DMS53 treated with DMSO at 0.1 percent for 48 hours (cell line): ENCODE data around the gene DCPS.

Experiments
- DNase-seq: peaks from one replicate; lab custom pipeline; 2025; ENCODE audit not compliant: unreplicated experiment; lab: John Stamatoyannopoulos, UW

The DCPS gene

DNA sequence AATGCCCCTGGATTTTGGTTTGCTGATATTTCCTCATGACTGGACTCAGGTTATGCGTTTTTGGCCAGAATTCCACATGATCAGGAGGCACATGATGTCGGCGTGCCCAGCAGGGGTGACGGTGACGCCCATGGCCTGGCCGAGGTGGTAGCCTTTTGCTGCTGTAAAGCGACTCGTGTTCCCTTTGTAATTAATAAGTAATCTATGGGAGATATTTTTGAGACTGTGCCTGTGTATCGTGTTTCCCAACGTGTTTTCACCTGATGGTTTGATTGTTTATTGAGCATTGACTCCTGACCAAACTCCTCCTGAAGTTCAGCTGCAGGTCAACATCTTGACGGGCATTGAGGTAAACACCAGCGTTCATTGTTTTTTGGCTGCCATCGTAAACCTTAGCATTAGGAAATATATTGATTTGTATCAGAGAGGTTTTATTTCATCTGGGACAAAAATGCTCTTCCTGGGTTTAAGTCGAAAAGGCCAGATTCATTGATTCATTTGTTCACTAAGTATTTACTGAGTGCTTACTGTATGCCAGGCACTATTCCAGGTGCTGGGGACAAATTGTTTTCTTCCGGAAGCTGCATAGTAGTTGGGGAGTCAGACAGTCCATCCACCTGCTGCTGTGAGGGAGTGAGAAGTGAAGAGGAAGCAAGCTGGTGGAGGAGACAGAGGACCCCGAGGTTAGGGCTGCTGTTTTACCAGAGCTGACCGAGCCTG is 23.6 kb downstream of the DCPS start:
- DNase-seq: no peak

GRCh38 chr11:126328001-126328390 is 24.1 kb downstream of the DCPS start:
- no peak for DNase-seq

- no peak for DNase-seq
Measured at GRCh38 chr11:126328444-126328843, 24.6 kb downstream of the DCPS start.

DNA sequence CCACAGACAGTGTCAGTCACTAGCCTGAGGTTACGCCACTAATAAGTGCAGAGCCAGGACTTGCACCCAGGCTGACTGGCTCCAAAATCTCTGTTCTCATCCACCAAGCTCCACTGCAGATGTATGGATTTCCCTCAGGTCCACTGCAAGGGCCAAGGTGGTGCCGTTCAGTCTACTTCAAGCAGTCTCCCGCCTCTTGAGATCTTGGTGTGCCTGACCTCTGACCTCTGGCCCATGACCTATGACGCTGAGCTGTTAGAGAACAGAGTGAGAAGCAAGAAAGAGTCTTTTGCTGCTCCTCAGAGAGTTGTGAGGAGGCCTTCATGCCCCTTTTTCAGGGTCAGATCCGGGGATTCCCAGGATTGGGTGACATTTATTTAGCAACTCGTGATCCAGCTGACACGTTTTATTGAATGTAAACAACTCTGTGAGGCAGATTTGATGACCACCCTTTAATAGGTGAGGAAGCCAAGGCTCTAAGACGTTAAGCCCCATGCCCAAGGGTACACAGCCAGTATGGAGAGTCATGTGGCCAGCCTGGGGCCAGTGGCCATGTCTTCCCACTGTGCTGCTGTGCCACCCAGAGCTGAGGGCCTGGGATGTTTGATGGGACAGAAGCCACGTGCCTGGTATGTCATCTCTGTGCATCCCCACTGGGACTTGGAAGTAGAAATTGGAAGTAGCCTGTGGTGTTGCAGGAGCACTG is 25.2 kb downstream of the DCPS start:
- DNase-seq: no peak

DNA sequence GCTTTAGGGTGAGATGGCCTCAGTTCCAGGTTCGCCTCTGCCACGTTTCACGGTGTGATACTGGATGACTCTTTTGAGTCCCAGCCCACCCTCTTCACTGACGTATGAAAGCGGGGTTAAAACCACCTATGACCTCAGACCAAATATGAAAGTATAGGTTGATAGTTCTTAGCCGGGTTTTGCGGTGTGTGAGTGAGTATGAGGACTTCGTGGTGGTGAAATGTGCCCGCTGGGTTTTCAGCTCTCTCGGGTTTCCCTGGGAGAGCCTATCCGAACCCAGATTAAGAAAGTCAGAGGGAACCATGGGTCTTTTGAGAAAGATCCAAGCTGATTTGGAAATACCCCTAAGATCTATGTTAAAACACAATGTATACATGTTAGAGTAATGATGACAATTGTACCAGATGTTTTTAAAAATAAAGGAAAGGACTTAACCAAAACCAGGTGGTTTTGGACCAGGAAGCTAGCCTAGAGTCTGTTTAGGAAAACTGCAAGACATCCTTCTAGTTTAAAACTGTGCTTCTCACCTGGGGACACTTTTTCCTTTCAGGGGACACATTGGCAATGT is 25.9 kb downstream of the DCPS start:
- no peak for DNase-seq

DNA sequence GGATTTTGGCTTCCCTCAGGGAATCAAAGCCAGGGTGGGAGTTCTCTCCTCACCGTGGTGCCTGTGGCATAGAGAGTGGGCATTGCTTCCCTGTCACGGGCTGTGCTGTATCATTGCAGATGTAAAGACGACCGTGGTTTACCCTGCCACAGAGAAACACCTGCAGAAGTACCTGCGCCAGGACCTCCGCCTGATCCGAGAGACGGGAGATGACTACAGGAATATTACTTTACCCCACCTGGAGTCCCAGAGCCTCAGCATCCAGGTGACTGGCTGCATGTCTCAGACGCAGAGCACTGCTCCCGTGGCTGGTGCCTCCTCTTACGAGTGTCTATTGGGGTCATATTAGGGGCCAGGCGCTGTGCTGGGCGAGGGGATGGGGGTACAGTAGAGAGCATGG is 27.4 kb downstream of the DCPS start:
- no peak for DNase-seq

DNA sequence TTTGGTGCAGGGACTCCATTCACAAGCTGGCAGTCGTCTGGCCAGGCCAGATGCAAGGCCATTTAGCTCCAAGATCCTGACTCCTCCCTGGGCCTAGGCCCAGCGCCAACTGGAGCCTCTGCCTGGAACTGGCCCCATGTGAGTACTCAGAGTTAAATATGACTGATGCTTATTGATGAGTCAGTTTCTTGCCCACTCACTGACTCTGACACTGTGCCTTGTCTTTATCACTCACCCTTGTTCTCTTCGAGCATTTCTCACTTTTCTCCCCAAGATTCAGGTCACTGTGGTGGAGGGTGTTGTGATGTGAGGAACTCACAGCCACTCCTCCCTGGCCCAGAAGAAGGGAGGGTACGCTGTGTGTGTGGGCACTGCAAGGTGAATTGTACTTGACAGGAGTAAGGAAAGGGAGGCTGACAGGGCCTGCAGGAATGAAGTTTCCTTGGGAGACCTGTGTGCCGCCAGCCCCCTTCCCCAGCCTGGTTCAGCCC is 28.4 kb downstream of the DCPS start:
- no peak for DNase-seq

DNA sequence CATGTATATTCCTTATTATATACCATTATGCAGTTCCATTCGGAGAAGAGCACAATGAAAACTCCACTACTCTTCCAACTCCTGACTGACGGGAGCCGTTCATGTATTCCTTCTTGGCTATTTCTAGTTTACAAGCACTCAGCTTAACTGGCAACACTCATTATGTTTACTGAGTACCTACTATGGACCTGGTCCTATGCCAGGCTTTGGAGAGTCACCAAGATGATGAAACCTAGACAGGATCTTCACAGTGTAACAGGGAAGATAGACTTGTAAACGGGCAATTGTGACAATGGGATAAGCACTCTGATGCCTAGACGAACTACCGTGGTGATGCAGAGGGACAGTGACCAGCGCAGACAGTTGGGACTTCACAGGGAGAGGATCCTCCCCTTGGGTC is 29.3 kb downstream of the DCPS start:
- DNase-seq: no peak

GRCh38 chr11:126334659-126335462 is 31.0 kb downstream of the DCPS start:
- DNase-seq: no peak

- no peak for DNase-seq
Measured at GRCh38 chr11:126335463-126335760, 31.6 kb downstream of the DCPS start.

GRCh38 chr11:126336138-126336541 is 32.3 kb downstream of the DCPS start:
- no peak for DNase-seq

DNA sequence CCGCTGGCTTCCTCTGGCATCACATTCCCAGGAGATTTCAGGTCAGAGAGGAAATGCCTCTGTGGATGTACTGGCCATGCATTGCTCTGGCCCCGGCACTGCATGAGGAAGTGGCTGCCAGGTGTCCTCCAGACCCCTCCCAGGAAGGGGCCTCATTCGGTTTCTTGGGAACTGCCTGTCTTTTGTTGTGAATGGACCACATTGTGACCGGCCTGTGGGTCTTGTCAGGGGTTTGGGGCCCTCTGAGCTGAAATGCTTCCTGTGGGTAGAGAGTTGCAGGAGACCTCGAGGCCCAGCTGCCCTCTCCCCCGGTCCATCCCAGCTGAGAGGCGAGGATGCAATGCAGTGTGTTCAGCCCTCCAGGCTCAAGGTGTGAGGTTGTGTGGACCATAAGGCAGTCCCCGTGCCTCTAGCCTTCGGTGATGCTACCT is 32.8 kb downstream of the DCPS start:
- DNase-seq: no peak

- no peak for DNase-seq
Measured at GRCh38 chr11:126337126-126337473, 33.2 kb downstream of the DCPS start.

DNA sequence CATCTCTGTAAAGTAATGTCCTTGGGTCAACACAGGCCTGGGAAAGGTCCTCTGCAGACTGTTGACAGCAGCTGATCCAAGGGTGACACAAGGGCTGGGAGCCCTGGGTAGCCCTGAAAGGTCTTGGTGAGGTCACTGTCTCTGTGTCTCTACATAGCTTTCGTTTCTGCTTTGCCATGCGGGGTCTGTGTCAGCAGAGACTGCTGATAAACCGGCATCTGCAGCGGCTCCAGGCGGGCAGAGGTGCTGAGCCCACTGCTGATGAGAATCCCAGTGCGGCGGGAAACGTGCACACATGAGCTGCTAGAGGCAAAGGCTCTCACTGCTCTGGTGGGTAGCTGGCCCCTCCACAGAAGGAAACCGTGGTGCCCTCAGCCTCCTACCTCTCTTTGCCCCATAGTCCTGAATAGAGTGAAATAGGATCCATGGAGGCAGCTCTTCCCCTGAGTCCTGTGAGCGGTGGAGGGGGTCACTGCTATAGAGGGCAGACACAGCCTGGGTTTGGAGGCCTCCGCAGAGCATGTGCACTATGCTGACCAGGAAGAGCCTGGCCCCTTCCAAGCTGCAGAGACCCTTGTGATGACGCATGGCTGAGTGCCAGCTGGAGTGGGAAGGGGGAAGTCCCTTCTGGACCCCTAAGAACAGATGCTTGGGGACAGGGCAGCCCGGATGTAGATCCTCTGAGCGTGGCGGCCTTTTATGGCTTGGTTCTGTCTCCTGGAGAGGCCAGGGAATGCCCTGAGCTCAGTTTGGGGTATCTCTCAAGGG is 33.8 kb downstream of the DCPS start:
- no peak for DNase-seq

- no peak for DNase-seq
Measured at GRCh38 chr11:126338346-126339055, 34.6 kb downstream of the DCPS start.

DNA sequence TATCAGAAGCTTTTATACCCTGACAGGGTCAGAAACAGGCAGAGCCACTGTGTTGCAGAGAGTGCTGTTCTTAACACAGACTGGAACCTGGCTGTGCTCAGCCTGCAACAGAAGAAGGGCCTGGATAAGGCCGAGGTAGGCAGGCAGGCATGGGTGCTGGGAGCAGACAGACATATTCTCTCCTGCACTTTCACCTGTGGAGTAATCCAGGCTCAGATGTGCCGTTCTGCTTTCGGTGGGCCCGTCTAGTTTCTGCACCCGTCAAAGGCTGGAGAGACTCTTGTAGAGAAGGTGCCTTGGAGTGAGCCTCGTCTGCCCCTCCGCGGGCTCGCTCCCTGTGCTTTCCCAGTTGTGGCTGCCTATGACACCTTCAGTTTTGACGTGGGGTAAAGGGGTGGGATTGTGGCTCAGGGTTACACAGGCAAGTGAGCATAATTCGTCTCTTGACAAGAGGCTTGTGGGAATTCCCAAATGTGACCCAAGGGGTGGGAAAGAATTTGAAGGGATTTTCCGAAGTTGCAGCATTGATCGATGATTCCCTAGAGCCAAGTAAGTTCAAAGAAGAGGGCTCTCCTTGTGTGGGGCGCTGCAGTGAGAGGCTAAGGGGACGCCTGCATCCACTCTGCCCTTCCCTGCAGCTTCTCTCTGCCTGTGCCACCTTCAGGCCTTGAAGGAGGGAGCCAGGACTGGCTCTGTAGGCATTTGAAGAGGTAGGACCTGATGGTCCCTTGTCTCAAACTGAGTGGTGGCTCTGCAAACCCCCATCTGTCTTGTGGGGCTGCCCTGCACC is 35.4 kb downstream of the DCPS start:
- DNase-seq: no peak

- DNase-seq: no peak
Measured at GRCh38 chr11:126339863-126340434, 36.1 kb downstream of the DCPS start.

- no peak for DNase-seq
Measured at GRCh38 chr11:126340960-126341606, 37.2 kb downstream of the DCPS start.

GRCh38 chr11:126341760-126342161 is 37.9 kb downstream of the DCPS start:
- no peak for DNase-seq
